Suprapubic skin (tissue), 3 donors: ENCODE results near the gene STXBP5.

ENCODE experiments used
- CTCF ChIP-seq, 2 donors: fragments of 200-600 bp in 1 of 2; fragments of 450-650 bp in 1 of 2; sonication (generic) in 1 of 2; IDR thresholded peaks; one replicate each; pipeline ENCODE4 v1.5.1; 2016 to 2019; ENCODE audit warnings: antibody characterized with exemption in 2 of 2, mild to moderate bottlenecking in 1 of 2, moderate library complexity in 1 of 2
- EP300 ChIP-seq: sonication (generic); formaldehyde crosslinking; IDR thresholded peaks from one replicate; pipeline ENCODE4 v1.6.1; 2017; ENCODE audit warnings: antibody characterized with exemption
- POLR2A ChIP-seq, 2 donors: fragments of 450-650 bp; IDR thresholded peaks; one replicate each; pipeline ENCODE4 v1.6.1; 2017; ENCODE audit warnings: antibody characterized with exemption in 2 of 2, mild to moderate bottlenecking in 2 of 2, moderate library complexity in 2 of 2

GRCh38 chr6:147185216-147185615, 19.0 kb upstream of the STXBP5 start:
- TF ChIP-seq EP300, result no peak
- TF ChIP-seq POLR2A (IDR thresholded peaks at IDR 0.05), result no peak
- no peak for TF ChIP-seq CTCF (IDR thresholded peaks at IDR 0.05)
